GM23338 (cell line): ENCODE measurements around the gene CRHR1. TPM values are rescaled to one million over a fixed set of nuclear protein-coding genes. Genes with fewer than 3 reads are reported as not detected.

ENCODE experiments used
- ATAC-seq: fragments of 200-7000 bp; cut with Tn5 transposase; 3 replicates; pipeline ENCODE4 v1.9.1; 2020
- DNase-seq: peaks from one replicate; pipeline ENCODE4 v3.0.0-alpha.2; 2015; ENCODE audit warnings: low spot score
- H2AFZ ChIP-seq: fragments of 200-600 bp; sonication (generic); 2 replicates; pipeline ENCODE4 v1.8.0; 2016; ENCODE audit warnings: antibody characterized with exemption, mild to moderate bottlenecking, moderate library complexity
- H3F3A ChIP-seq: fragments of 200-600 bp; sonication (generic); replicated peaks from 2 replicates; pipeline ENCODE4 v1.8.0; 2017; ENCODE audit warnings: antibody characterized with exemption, mixed run types, low read depth
- H3K27ac ChIP-seq: fragments of 200-600 bp; sonication (generic); 2 replicates; pipeline ENCODE4 v1.6.1; 2016; ENCODE audit warnings: low read depth
- H3K27me3 ChIP-seq: fragments of 200-600 bp; sonication (generic); 2 replicates; pipeline ENCODE4 v1.8.0; 2016; ENCODE audit warnings: mild to moderate bottlenecking, mixed run types, moderate library complexity; ENCODE audit not compliant: insufficient read depth
- H3K36me3 ChIP-seq: fragments of 200-600 bp; sonication (generic); 2 replicates; pipeline ENCODE4 v1.8.0; 2016; ENCODE audit warnings: mild to moderate bottlenecking; ENCODE audit not compliant: insufficient read depth
- H3K4me1 ChIP-seq: fragments of 200-600 bp; sonication (generic); 2 replicates; pipeline ENCODE4 v1.8.0; 2016; ENCODE audit warnings: mild to moderate bottlenecking, moderate library complexity; ENCODE audit not compliant: insufficient read depth
- H3K4me2 ChIP-seq: fragments of 200-600 bp; sonication (generic); 2 replicates; pipeline ENCODE4 v1.7.1; 2017; ENCODE audit warnings: mixed run types
- H3K4me3 ChIP-seq: fragments of 200-600 bp; sonication (generic); 2 replicates; pipeline ENCODE4 v1.6.1; 2016; ENCODE audit warnings: mixed run types
- H3K79me2 ChIP-seq: fragments of 200-600 bp; sonication (generic); replicated peaks from 2 replicates; pipeline ENCODE4 v1.8.0; 2017; ENCODE audit warnings: mild to moderate bottlenecking; ENCODE audit not compliant: insufficient read depth
- H3K9me2 ChIP-seq: fragments of 200-600 bp; sonication (generic); 2 replicates; pipeline ENCODE4 v1.8.0; 2017; ENCODE audit not compliant: insufficient read depth
- H4K20me1 ChIP-seq: fragments of 200-600 bp; sonication (generic); replicated peaks from 2 replicates; pipeline ENCODE4 v1.8.0; 2017; ENCODE audit warnings: mild to moderate bottlenecking; ENCODE audit not compliant: insufficient read depth
- H3K27ac Mint-ChIP-seq: 2 replicates; pipeline ENCODE4 v1.8.0; 2020; ENCODE audit warnings: inconsistent platforms, mild to moderate bottlenecking, moderate library complexity, mixed read lengths
- H3K27me3 Mint-ChIP-seq: 3 replicates; pipeline ENCODE4 v1.8.0; 2022; ENCODE audit warnings: low read depth, mild to moderate bottlenecking, moderate library complexity, mixed read lengths, inconsistent platforms; ENCODE audit not compliant: insufficient read depth, poor library complexity
- H3K36me3 Mint-ChIP-seq: 3 replicates; pipeline ENCODE4 v1.8.0; 2021; ENCODE audit warnings: low read depth, mild to moderate bottlenecking, inconsistent platforms, moderate library complexity, mixed read lengths
- H3K4me1 Mint-ChIP-seq: 3 replicates; pipeline ENCODE4 v1.8.0; 2020; ENCODE audit warnings: mild to moderate bottlenecking, inconsistent platforms, mixed read lengths
- H3K4me3 Mint-ChIP-seq: 3 replicates; pipeline ENCODE4 v1.8.0; 2021; ENCODE audit warnings: moderate library complexity, mild to moderate bottlenecking, inconsistent platforms, mixed read lengths
- H3K9me3 Mint-ChIP-seq: 3 replicates; pipeline ENCODE4 v1.8.0; 2020; ENCODE audit warnings: moderate library complexity, mild to moderate bottlenecking, inconsistent platforms, mixed read lengths
- CTCF ChIP-seq, 2 experiments: fragments of 200-600 bp in 1 of 2; sonication (generic) in 1 of 2; conservative IDR thresholded peaks; 2 replicates each; pipeline versions ENCODE4 v1.5.1 to v1.6.1; 2016 to 2017; ENCODE audit warnings: antibody characterized with exemption in 2 of 2, low read depth in 2 of 2, mild to moderate bottlenecking in 2 of 2, moderate library complexity in 1 of 2
- EZH2phosphoT487 ChIP-seq: fragments of 200-600 bp; sonication (generic); IDR thresholded peaks from one replicate; pipeline ENCODE4 v1.8.1; 2018; ENCODE audit warnings: antibody characterized with exemption; ENCODE audit not compliant: unreplicated experiment
- REST ChIP-seq: IDR thresholded peaks from one replicate; pipeline ENCODE4 v1.6.1; 2018; ENCODE audit warnings: antibody characterized with exemption; ENCODE audit not compliant: unreplicated experiment
- ZNF114 ChIP-seq: fragments of 250-450 bp; sonication (Bioruptor Pico); IDR thresholded peaks from 2 replicates; pipeline ENCODE4 v1.5.0; 2020; ENCODE audit warnings: mild to moderate bottlenecking, moderate library complexity
- ZNF462 ChIP-seq: fragments of 250-450 bp; sonication (Bioruptor Pico); IDR thresholded peaks from 2 replicates; pipeline ENCODE4 v1.5.0; 2020; ENCODE audit warnings: mild to moderate bottlenecking, moderate library complexity
- polyA plus RNA-seq: library from polyadenylated mRNA; unstranded; fragments of >200 nt; fragmentation: Nextera tagmentation; extraction: Ambion mirVana; gene quantifications from 2 replicates; pipeline ENCODE4 v1.2.1, GENCODE V29; 2016
- total RNA-seq: library from RNA; depleted of rRNA; stranded (reverse); fragments of >200 nt; shearing (Covaris generic); gene quantifications from 2 replicates; pipeline ENCODE4 v1.2.3, GENCODE V29; 2014
- TF ChIP-seq, protein P1 (sequence below): IDR thresholded peaks from 2 replicates; pipeline ENCODE4 v1.6.1; 2016; ENCODE audit warnings: antibody characterized with exemption

CRHR1 gene
- total and polyA plus RNA-seq, 2 experiments from 2014 or later: 0.19 to 0.76 TPM

- TF ChIP-seq ZNF462 (CRISPR knock-in tag) (no peak), EZH2phosphoT487 (no peak)
- peaks cover 3% of the 10 kb centered on the region; the same call in 2 of the 3 replicates for H3K9me3 Mint-ChIP-seq
- no peak overlapping the region for H3K4me2 ChIP-seq
- no peak overlapping the region for H3K4me3 Mint-ChIP-seq
- H3K4me3 ChIP-seq: no peak overlapping the region
- no peak overlapping the region for H2AFZ ChIP-seq
- no peak overlapping the region for H3K27ac Mint-ChIP-seq
- H3K36me3 Mint-ChIP-seq: peaks cover 2% of the 10 kb centered on the region; the same call in 1 of the 3 replicates
- H3K79me2 ChIP-seq: no peaks in the 10 kb centered on the region
- peaks cover 18% of the 10 kb centered on the region for H3K4me1 Mint-ChIP-seq
- no peaks in the 10 kb centered on the region for H3F3A ChIP-seq
- no peaks in the 10 kb centered on the region for H4K20me1 ChIP-seq
- 0 out of 2 replicates have a peak, but pooled peaks cover 4% of the 10 kb centered on the region for H3K9me2 ChIP-seq
- DNase-seq: no peak
- ATAC-seq: no peak
- peaks cover 11% of the 10 kb centered on the region for H3K27me3 Mint-ChIP-seq
- H3K27ac ChIP-seq: no peak overlapping the region
- no peaks in the 10 kb centered on the region for H3K27me3 ChIP-seq
- peaks cover 4% of the 10 kb centered on the region; the same call in 1 of the 2 replicates for H3K4me1 ChIP-seq
- H3K36me3 ChIP-seq: no peaks in the 10 kb centered on the region
Measured at GRCh38 chr17:45764479-45764878, 19.6 kb upstream of the CRHR1 start.

DNA sequence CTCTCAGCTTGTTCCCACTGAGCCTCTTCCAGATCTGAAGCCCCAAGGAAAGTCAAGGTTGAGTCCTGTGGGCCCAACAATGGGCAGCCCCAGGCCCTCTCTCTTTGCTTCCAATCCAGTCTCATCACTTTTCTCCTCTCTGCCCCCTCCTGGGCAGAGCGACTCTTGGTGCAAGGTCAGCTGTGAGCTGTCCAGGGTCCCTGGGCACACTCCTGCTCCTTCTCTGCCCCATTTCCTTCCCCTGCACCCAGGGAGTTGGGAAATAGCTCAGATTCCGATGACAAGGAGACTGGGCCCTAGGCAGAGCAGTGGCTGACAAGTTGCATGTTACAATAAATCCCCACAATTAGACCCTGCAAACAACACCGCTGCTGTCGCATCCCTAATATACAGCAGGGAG is 16.1 kb upstream of the CRHR1 start:
- H3K36me3 Mint-ChIP-seq: no peaks in the 10 kb centered on the region
- H3K4me1 ChIP-seq: peaks cover 25% of the 10 kb centered on the region
- DNase-seq: peak; percentile 74
- H3K27ac ChIP-seq: no peak overlapping the region
- H3K27ac Mint-ChIP-seq: no peak overlapping the region
- no peaks in the 10 kb centered on the region for H3F3A ChIP-seq
- no peak overlapping the region for H3K4me3 Mint-ChIP-seq
- H3K4me1 Mint-ChIP-seq: peaks cover 40% of the 10 kb centered on the region
- H3K4me2 ChIP-seq: no peak overlapping the region
- H3K36me3 ChIP-seq: no peaks in the 10 kb centered on the region
- no peak overlapping the region for H3K4me3 ChIP-seq
- H3K27me3 Mint-ChIP-seq: peaks cover 18% of the 10 kb centered on the region
- no peaks in the 10 kb centered on the region for H3K9me3 Mint-ChIP-seq
- no peaks in the 10 kb centered on the region for H4K20me1 ChIP-seq
- H3K9me2 ChIP-seq: no peaks in the 10 kb centered on the region
- peak; percentile 82 for TF ChIP-seq REST
- TF ChIP-seq, protein P1, sequence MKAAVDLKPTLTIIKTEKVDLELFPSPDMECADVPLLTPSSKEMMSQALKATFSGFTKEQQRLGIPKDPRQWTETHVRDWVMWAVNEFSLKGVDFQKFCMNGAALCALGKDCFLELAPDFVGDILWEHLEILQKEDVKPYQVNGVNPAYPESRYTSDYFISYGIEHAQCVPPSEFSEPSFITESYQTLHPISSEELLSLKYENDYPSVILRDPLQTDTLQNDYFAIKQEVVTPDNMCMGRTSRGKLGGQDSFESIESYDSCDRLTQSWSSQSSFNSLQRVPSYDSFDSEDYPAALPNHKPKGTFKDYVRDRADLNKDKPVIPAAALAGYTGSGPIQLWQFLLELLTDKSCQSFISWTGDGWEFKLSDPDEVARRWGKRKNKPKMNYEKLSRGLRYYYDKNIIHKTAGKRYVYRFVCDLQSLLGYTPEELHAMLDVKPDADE: no peak
- TF ChIP-seq CTCF (conservative IDR thresholded peaks at IDR 0.05; ENCODE audit: low read depth in 2 of 2): peak; percentile 46 to 64
- no peak for TF ChIP-seq ZNF114
- no peak overlapping the region for H2AFZ ChIP-seq
- no peaks in the 10 kb centered on the region for H3K27me3 ChIP-seq
- ATAC-seq: peak; percentile 73
- H3K79me2 ChIP-seq: no peaks in the 10 kb centered on the region
